ENCODE measurements around the gene PPP1R14C. TPM values are rescaled to one million over a fixed set of nuclear protein-coding genes. Genes with fewer than 3 reads are reported as not detected.

The PPP1R14C gene
- total RNA-seq, 2 donors from 2014 or later = not detected

DNA sequence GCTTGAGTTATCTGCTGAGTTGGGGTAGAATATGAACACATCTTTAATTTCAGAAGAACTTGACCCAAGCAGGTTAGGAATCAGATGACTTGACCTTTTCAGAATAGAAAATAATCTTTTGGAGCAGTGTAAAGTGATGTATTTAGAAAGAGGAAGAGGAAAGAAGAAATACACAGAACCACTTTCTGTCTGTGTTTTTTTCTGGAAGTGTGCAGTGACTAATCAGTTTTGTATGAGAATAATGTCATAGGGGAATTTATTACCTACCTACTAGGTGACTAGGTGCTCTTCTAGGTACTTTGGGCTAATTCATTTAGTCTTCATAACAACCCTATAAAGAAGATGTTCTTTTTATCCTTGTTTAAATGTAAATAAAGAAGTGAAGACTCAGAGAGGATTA, 3.0 kb downstream of the PPP1R14C start:
- Mint-ChIP-seq H3K4me1 (no peaks in the 10 kb centered on the region), H3K4me3 (no peak overlapping the region), H3K27me3 (peaks cover 64% of the 10 kb centered on the region), H3K27ac (no peak overlapping the region), H3K9me3 (no peaks in the 10 kb centered on the region), H3K36me3 (ENCODE audit: low read depth) (no peaks in the 10 kb centered on the region)
- peak; percentile 65 for ATAC-seq (replicated peaks)

DNA sequence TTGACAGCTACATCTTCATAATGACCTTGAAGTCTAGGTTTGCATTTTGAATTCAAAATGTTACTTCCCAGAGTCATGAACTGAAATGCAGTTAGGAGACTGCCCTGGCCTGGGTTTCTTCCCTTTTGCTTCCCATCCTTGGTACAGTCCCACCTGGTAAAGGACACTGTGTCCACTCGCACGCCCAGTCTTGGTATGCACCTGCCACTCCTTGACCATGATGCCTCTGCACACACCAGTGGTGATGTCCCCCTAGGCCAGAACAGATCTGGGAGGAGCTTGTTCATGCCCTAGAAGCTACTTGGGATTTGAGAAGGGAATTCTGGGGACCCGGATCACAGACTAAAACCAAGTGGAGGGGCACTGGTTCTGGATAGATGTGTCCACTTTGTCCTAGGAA, 3.6 kb downstream of the PPP1R14C start:
- Mint-ChIP-seq H3K4me1 (no peaks in the 10 kb centered on the region), H3K27me3 (peaks cover 64% of the 10 kb centered on the region), H3K36me3 (ENCODE audit: low read depth) (no peaks in the 10 kb centered on the region), H3K4me3 (no peak overlapping the region), H3K27ac (no peak overlapping the region), H3K9me3 (no peaks in the 10 kb centered on the region)
- ATAC-seq (replicated peaks) = no peak

DNA sequence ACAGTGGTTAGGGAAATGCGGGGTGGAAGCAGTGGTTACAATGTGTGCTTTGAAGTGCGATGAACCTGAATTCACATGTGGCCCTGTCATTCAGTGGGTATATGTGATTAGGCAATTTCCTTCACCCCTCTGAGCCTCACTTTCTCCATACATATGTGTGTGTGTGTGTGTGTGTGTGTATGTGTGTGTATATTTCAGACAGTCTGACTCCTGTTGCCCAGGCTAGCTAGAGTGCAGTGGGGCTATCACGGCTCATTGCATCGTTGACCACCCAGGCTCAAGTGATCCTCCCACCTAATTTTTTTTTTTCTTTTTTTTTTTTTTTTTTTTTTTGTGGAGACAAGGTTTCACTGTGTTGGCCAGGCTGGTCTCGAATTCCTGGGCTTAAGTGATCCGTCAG, 6.3 kb downstream of the PPP1R14C start:
- Mint-ChIP-seq H3K4me1 (peaks cover 8% of the 10 kb centered on the region), H3K27me3 (peaks cover 65% of the 10 kb centered on the region), H3K27ac (no peak overlapping the region), H3K9me3 (no peaks in the 10 kb centered on the region), H3K36me3 (ENCODE audit: low read depth) (no peaks in the 10 kb centered on the region), H3K4me3 (no peak overlapping the region)
- ATAC-seq (replicated peaks) = no peak

DNA sequence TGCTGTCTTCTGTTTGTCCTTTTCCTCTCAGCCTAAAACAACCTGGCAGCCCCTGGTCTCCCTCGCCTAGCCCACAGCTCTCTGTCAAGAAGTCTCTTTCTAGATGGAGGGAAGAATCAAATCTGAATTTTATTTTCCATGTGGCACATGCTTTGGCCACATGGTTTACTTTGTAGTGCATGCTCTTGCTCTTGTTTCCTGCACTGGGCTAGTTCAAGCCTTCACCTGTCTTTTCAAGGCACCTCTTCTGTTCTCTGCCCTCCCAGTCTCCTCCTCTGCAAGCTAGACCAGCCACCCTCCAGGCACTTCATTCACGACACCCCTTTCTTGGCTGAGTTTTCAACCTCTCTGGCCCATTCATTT, 7.6 kb downstream of the PPP1R14C start:
- ATAC-seq (replicated peaks) = no peak
- H3K36me3 Mint-ChIP-seq (ENCODE audit: low read depth) = no peaks in the 10 kb centered on the region
- H3K4me3 Mint-ChIP-seq = no peak overlapping the region
- H3K9me3 Mint-ChIP-seq = no peaks in the 10 kb centered on the region
- peaks cover 55% of the 10 kb centered on the region for H3K27me3 Mint-ChIP-seq
- peaks cover 8% of the 10 kb centered on the region for H3K4me1 Mint-ChIP-seq
- no peak overlapping the region for H3K27ac Mint-ChIP-seq

DNA sequence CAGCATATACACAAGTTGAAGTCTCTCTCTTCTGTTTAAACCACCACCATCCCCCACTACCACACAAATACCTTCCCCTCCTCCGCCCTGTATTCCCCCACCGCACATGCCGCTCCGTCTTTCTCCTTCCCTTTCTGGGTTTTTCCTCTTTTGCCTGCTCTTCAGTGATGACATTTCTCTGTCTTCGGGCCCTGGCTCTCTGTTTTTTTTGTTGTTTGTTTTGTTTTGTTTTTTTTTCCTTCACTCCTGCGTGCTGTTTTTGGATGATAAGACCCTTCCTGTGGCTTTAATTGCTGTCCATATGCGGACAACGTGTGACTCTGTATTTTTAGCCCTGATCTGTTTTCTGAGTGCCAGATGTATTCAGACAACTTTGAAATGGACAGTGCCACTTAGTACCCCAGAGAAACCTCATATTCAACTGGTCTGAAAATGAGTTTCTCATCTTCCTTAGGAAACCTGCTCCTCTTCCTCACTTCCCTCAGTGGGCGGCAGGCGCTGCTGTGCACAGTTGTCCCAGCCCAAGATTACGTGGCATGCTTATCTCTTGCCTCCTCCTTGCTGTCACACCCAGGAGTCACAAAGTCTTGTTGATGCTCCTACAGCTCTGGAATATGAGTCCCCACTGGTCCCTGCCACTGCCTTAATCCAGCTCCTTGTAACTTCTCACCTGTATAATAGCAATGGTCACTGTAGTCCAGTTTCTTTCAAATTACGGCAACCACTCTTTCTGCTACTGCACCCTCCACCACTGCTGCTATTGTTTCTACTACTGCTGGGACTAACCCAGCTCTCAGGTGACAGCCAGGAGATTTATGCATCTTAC, 8.2 kb downstream of the PPP1R14C start:
- H3K27ac Mint-ChIP-seq = no peak overlapping the region

DNA sequence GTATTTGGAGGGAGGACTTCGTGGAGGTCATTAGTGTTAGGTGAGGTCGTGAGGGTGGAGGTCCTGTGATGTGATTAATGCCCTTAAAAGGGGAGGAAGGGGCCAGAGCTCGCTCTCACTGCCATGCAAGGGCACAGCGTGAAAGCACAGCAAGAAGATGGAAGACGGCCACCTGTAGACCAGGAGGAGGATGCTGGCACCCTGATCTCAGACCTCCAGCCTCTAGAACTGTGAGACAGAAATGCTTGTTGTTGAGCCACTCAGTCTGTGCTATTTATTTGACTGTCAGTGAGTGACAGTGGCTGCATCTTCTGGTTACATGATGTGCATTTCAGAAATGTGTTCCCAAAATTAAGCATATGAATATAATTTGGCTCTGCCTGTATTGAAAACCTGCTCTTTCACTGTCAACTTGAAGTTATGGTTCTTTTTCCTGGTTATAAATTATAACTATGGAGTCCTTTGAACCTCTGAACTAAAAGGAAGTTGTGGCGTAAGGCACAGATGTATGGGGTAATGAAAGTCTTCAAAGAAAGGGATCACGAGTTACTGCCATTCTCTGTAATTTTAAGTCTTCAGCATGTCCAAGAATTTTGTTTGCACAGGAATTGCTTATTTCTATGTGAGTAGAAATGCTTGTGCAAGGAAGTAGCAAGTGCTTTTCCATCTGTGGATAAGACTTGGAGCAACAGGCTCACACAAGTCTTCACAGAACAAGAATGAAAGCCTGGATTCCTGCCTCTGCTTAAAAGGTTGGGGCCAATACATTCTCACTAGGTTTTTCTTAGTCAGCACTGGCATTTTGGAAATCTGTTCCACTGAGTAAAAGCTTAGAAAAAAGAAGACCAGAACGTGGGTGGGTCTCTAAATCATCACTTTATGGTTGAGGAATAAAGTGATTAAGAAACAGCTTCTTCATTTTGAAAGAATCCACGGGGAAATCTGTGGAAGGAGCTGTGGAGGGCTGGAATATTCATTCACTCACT, 10.3 kb downstream of the PPP1R14C start:
- H3K4me3 Mint-ChIP-seq = no peak overlapping the region
- peaks cover 8% of the 10 kb centered on the region for H3K4me1 Mint-ChIP-seq
- no peaks in the 10 kb centered on the region for H3K36me3 Mint-ChIP-seq (ENCODE audit: low read depth)
- no peaks in the 10 kb centered on the region for H3K9me3 Mint-ChIP-seq
- H3K27me3 Mint-ChIP-seq = peaks cover 44% of the 10 kb centered on the region
- H3K27ac Mint-ChIP-seq = no peak overlapping the region
- ATAC-seq (replicated peaks) = peak; percentile 43

More for the DNA sequence above, 8.2 kb downstream of the PPP1R14C start:
- Mint-ChIP-seq H3K4me3 (no peak overlapping the region), H3K9me3 (no peaks in the 10 kb centered on the region), H3K27me3 (peaks cover 49% of the 10 kb centered on the region), H3K36me3 (ENCODE audit: low read depth) (no peaks in the 10 kb centered on the region), H3K4me1 (peaks cover 8% of the 10 kb centered on the region)
- ATAC-seq (replicated peaks) = no peak

DNA sequence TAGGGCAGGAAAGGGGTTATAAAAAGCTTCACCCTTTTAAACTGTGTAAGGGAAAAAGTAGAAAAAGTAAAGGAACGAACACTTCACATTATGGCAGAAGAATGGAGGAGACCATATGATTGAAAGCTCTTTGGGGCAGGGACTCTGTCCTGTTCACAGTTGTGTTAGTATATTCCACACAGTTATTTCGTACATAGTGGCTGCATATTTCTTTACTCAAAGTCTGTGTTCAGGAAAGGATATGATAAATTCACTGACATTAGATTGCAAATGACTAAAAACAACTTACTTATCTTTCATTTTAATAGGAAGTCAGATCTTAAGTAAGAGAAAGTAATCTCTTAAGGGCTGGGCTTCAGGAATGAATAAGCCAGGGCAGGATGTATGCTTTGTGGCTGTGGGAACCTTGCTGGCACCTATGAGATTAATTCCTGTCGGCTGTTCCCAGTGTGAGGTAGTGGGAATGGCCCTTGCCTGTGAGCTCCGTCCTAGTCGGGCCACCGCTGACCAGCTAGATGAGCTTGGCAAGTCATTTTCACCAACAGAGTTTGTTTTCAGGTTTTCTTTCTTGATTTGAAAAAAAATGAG, 11.2 kb downstream of the PPP1R14C start:
- ATAC-seq (replicated peaks) = peak; percentile 56

DNA sequence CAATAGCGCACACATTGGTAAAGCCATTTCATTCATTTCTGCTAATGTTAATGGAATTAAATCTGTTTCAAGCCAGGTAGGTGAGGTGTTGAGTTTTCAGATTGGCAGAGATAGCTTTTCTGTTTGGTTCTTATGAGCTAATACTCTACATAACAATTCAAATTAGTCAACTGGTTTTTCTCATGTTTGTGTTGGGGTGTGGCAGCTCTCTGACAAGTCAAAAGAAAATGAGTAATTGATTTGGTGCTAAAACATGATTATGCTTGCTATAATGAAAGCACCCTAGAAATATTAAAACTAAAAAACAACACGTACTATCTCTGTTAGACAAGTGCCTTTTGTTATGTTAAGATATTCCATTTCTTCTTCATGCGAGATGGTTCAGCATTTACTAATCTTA, 13.6 kb downstream of the PPP1R14C start:
- Mint-ChIP-seq H3K9me3 (no peaks in the 10 kb centered on the region), H3K36me3 (ENCODE audit: low read depth) (no peaks in the 10 kb centered on the region), H3K4me1 (peaks cover 8% of the 10 kb centered on the region), H3K27me3 (peaks cover 25% of the 10 kb centered on the region), H3K27ac (no peak overlapping the region), H3K4me3 (no peak overlapping the region)
- no peak for ATAC-seq (replicated peaks)

More for the DNA sequence above, 11.2 kb downstream of the PPP1R14C start:
- H3K4me3 Mint-ChIP-seq = no peak overlapping the region
- H3K36me3 Mint-ChIP-seq (ENCODE audit: low read depth) = no peaks in the 10 kb centered on the region
- H3K27me3 Mint-ChIP-seq = peaks cover 38% of the 10 kb centered on the region
- H3K27ac Mint-ChIP-seq = no peak overlapping the region
- H3K4me1 Mint-ChIP-seq = peaks cover 8% of the 10 kb centered on the region
- no peaks in the 10 kb centered on the region for H3K9me3 Mint-ChIP-seq

DNA sequence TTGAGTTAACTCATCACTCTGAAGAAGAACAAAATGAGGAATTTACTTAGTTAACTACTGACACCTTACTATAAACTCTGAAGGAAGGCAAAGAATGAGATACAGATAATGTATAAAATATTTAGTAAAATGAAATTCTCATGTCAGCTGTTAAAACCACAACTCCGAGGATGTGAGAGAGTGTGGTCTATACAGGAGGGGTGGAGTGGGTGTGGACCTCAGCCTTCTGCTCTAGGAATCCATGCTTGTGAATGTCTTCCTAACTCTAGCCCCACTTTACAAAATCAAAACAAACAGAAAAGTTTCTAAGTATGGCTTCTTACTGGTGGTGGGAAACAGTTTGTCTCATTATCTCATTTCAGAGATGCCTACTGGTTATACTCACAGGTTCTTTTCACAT, 14.2 kb downstream of the PPP1R14C start:
- H3K27ac Mint-ChIP-seq = no peak overlapping the region
- no peaks in the 10 kb centered on the region for H3K36me3 Mint-ChIP-seq (ENCODE audit: low read depth)
- H3K9me3 Mint-ChIP-seq = no peaks in the 10 kb centered on the region
- H3K4me1 Mint-ChIP-seq = peaks cover 8% of the 10 kb centered on the region
- no peak overlapping the region for H3K4me3 Mint-ChIP-seq
- peaks cover 27% of the 10 kb centered on the region for H3K27me3 Mint-ChIP-seq
- ATAC-seq (replicated peaks) = no peak

DNA sequence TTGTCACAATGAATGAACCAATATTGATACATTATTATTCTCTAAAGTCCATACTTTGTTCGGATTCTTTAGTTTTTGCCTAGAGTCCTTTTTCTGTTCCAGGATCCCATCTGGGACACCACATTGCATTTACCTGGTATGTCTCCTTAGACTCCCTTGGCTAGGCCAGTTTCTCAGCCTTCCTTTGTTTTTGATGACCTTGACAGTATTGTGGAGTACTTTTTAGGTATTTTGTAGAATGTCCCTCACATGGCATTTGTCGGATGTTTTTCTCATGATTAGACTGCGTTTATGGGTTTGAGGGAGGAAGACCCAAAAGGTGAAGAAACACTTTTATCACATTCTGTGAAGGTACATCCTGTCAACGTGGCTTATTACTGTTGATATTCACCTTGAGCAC, 16.9 kb downstream of the PPP1R14C start:
- H3K27me3 Mint-ChIP-seq = peaks cover 26% of the 10 kb centered on the region

DNA sequence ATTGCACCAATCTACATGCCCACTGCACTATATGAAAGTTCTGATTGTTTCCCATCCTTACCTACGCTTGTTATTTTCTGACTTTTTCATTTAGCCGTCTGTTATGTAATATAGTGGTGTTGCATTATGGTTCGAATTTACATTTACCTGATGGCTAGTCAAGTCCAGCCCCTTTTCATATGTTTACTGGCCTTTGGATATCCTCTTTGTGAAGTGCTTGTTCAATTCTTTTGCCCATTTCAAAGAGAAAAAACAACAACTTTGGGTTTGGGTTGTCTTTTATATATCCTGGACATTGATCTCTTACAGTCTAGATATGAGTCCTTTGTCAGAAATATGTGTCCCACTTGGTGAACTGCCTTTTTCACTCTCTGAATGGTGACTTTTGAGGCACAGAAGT, 21.1 kb downstream of the PPP1R14C start:
- ATAC-seq (replicated peaks) = no peak
- no peak overlapping the region for H3K4me3 Mint-ChIP-seq
- H3K4me1 Mint-ChIP-seq = no peaks in the 10 kb centered on the region
- H3K9me3 Mint-ChIP-seq = no peaks in the 10 kb centered on the region
- H3K27ac Mint-ChIP-seq = no peak overlapping the region
- H3K36me3 Mint-ChIP-seq (ENCODE audit: low read depth) = no peaks in the 10 kb centered on the region
- peaks cover 19% of the 10 kb centered on the region for H3K27me3 Mint-ChIP-seq

More for the DNA sequence above, 16.9 kb downstream of the PPP1R14C start:
- H3K9me3 Mint-ChIP-seq = no peaks in the 10 kb centered on the region
- no peak overlapping the region for H3K27ac Mint-ChIP-seq
- ATAC-seq (replicated peaks) = no peak
- H3K4me1 Mint-ChIP-seq = no peaks in the 10 kb centered on the region
- H3K36me3 Mint-ChIP-seq (ENCODE audit: low read depth) = no peaks in the 10 kb centered on the region
- no peak overlapping the region for H3K4me3 Mint-ChIP-seq

DNA sequence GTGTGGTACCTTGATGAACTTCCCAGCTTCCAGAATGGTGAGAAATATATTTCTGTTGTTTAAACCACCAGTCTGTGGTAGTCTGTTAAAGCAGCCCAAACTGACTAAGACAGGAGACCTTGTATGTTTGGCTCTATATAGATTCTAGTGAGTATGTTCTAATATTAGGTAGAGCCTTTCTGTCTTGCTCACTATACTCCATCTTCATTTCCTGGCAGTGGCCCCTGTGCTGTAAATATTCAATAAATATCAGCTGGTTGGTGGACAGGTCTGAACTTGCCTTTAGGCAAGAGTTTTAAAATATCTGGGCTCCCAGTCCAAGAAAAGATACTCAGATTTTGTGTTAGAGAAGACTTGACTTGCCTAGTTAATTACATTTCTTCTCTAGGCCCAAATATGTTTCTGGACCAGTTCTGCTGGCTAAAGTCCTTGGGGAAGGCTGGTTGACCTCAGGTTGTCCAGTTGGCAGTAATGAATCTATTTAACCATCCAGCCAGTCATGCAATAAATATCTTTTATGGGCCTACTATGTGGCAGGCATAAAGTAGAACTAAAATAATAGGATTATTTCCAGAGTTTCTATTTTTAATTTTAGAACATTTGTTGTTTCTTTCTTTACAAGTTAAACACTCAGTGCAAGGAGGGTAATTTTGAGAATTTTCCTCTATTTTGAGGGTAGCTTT, 22.3 kb downstream of the PPP1R14C start:
- no peak overlapping the region for H3K27ac Mint-ChIP-seq
- no peak overlapping the region for H3K4me3 Mint-ChIP-seq
- H3K36me3 Mint-ChIP-seq (ENCODE audit: low read depth) = no peaks in the 10 kb centered on the region
- peaks cover 17% of the 10 kb centered on the region for H3K27me3 Mint-ChIP-seq
- no peaks in the 10 kb centered on the region for H3K9me3 Mint-ChIP-seq
- no peak for ATAC-seq (replicated peaks)
- peaks cover 10% of the 10 kb centered on the region for H3K4me1 Mint-ChIP-seq

DNA sequence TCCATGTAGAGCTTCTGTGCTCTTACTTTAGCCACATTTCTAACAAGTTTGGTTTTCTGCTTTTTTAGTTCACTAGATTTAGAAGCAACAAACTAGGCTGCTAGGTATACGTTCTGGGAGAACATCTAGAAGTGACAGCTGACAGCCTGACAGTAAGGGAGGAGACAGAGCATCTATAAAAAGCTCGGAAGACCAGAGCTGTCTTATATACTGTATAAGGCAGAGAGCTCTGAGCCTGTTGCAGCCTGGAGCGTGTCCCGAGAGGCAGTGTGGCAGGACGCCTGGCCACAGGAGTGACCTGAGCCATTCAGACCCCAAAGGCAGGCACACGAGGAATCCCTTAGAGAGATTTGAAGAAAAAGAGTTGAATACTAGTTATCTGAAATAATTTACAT, 24.6 kb downstream of the PPP1R14C start:
- Mint-ChIP-seq H3K27ac (no peak overlapping the region), H3K4me1 (peaks cover 12% of the 10 kb centered on the region), H3K9me3 (no peaks in the 10 kb centered on the region), H3K4me3 (no peak overlapping the region), H3K27me3 (peaks cover 15% of the 10 kb centered on the region), H3K36me3 (ENCODE audit: low read depth) (no peaks in the 10 kb centered on the region)
- no peak for ATAC-seq (replicated peaks)

DNA sequence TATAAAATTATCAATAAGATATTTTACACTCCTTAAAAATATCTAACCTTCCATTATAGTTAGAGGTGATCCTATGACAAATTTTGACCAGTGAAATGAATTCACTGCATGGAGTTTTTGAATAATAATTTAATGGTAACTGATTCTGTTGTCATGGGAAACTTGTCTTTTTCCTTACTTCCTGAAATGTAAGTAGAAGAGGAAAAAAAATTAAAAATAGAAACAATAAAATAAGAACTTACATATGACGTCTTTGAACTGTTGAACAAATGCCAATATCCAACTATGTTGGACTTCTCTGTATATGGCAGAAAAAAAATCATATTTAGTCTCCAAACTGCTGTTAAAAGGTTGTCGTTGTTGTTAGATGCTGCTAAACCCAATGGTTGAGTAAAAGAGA, 26.3 kb downstream of the PPP1R14C start:
- Mint-ChIP-seq H3K9me3 (no peaks in the 10 kb centered on the region), H3K4me3 (peak overlapping the region; percentile 39), H3K27ac (peak overlapping the region; percentile 61), H3K27me3 (peaks cover 22% of the 10 kb centered on the region), H3K4me1 (peaks cover 12% of the 10 kb centered on the region), H3K36me3 (ENCODE audit: low read depth) (no peaks in the 10 kb centered on the region)
- no peak for ATAC-seq (replicated peaks)

All from activated T-helper 17 cell treated with anti-CD3 and anti-CD28 coated beads, Interleukin-2, amount 50 U/mL, for 72 hours (primary cell).